AG10803 (cell line): ENCODE data around the gene NALCN.
A peak's percentile ranks its signal among the peaks of the same experiment; 100 is the strongest.

Experiments used
- DNase-seq: peaks from one replicate; pipeline ENCODE4 v3.0.0; 2010; ENCODE audit warnings: low read depth
- H3K4me3 ChIP-seq: 2 replicates; pipeline ENCODE4 v1.5.1; 2011; ENCODE audit warnings: mild to moderate bottlenecking, low read length, control low read depth
- CTCF ChIP-seq: conservative IDR thresholded peaks from 2 replicates; pipeline ENCODE4 v1.5.1; 2011; ENCODE audit warnings: mild to moderate bottlenecking, low read length, control low read depth, inconsistent platforms

Gene NALCN

GRCh38 chr13:101416181-101417042 lies at the start of gene NALCN:
Gene NALCN (minus strand): TSS chr13:101416508. CDS start chr13:101399126, 17,382 bp downstream.
- no peak for TF ChIP-seq CTCF
- DNase-seq, result no peak
- H3K4me3 ChIP-seq, result peak within 1 kb of the TSS; percentile 69

GRCh38 chr13:101465877-101466276 lies 49.6 kb upstream of the NALCN start:
- no peak overlapping the region for H3K4me3 ChIP-seq
- no peak for TF ChIP-seq CTCF
- DNase-seq, result peak; percentile 48

DNA sequence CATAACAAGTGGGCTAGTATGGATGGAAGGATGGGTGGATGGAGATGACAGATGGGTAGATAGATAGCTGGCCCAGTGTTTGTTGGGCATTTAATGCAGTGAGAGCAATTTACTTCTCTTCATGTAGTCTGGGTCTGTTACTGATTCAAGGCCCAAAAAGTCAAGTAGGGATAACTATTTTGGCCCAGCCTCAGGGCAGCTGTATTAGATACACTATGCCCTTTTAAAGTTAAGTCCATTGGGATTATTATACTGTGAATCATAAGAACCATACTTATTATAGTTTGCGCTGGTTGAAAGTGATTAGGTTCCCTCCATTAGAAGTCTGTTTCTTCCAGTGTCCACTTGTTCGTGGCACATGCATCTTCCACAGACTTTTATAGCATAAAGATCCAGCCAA lies 40.9 kb upstream of the NALCN start:
- no peak for TF ChIP-seq CTCF
- H3K4me3 ChIP-seq, result no peak overlapping the region
- no peak for DNase-seq

DNA sequence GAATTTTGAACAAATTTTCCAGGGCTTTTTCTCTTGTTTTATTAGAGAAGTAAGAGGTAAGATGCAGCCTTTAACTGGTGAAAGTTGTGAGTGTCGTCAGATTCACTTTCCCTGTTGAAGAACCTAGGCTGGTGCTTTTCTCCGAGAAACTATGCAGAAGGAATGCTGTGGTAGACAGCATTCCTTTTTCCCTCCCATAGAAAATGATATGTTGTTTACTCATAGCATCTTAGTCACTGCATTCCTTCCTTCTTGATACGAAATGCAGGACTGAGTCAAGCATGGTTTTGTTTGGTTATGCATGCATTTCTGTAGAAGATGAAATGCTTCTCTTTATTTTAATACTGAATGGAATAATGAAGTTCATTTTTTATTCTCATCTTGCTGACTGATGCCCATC lies 39.6 kb upstream of the NALCN start:
- TF ChIP-seq CTCF, result no peak
- peak overlapping the region; percentile 31 for H3K4me3 ChIP-seq
- DNase-seq, result peak; percentile 94

- H3K4me3 ChIP-seq, result peak overlapping the region; percentile 94
- peak; percentile 39 for DNase-seq
- no peak for TF ChIP-seq CTCF
Measured at GRCh38 chr13:101454767-101455166, 38.5 kb upstream of the NALCN start.

DNA sequence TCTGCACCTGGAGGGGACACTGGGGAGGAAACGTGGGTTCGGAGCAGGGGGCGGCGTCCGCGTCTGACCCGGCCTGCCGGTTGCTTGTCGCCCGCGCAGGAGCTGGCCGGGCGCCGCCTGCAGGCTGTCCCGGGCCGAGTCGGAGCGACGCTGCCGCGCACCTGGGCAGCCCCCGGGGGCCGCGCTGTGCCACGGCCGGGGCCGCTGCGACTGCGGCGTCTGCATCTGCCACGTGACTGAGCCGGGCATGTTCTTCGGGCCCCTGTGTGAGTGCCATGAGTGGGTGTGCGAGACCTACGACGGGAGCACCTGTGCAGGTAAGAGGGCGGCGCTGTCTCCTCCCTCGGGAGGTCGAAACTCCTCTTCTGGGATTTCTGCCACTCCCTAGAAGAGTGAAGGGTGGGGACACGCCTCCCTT lies 37.5 kb upstream of the NALCN start:
- H3K4me3 ChIP-seq, result peak overlapping the region; percentile 94
- no peak; the same call in 1 of the 2 replicates for TF ChIP-seq CTCF

More for the DNA sequence above, 37.5 kb upstream of the NALCN start:
- peak; percentile 31 for DNase-seq
